Endothelial cell of umbilical vein (primary cell): ENCODE data around the gene MYOZ3. TPM values are rescaled to one million over a fixed set of nuclear protein-coding genes. Genes with fewer than 3 reads are reported as not detected.

Source experiments
- BruUV-seq: library from RNA; stranded (reverse); fragments of 400-500 nt; replicated peaks from 2 replicates; lab custom pipeline; 2021; lab: Mats Ljungman, UMichigan
- CTCF ChIA-PET: fragments of 300-600, 350-600 bp; sonication (Branson Sonifier 250); formaldehyde crosslinking; loops from one replicate; lab custom pipeline; 2021; ENCODE audit warnings: antibody characterized with exemption, inconsistent platforms; lab: Charles Lee
- POLR2A ChIA-PET: fragments of 300-600, 350-600 bp; sonication (Branson Sonifier 250); formaldehyde crosslinking; loops from one replicate; lab custom pipeline; 2021; ENCODE audit warnings: antibody characterized with exemption, inconsistent platforms; lab: Charles Lee
- DNase-seq: peaks from one replicate; pipeline ENCODE4 v3.0.0-alpha.2; 2011; ENCODE audit warnings: low read depth, low spot score
- FAIRE-seq: peaks from 2 replicates; lab custom pipeline; 2011; peaks lifted over from hg19 to GRCh38; lab: Jason Lieb, UNC
- H2AFZ ChIP-seq: 2 replicates; pipeline ENCODE4 v1.6.0; 2012; ENCODE audit warnings: low read depth, low read length, control low read depth, inconsistent platforms
- H3K27ac ChIP-seq: 2 replicates; pipeline ENCODE4 v1.5.1; 2011; ENCODE audit warnings: low read depth, mild to moderate bottlenecking, control low read depth, low read length, moderate library complexity; ENCODE audit not compliant: insufficient read depth
- H3K27me3 ChIP-seq, 2 experiments: 2 replicates each; pipeline versions ENCODE4 v1.6.0 to v1.6.1; 2011; ENCODE audit warnings: low read length in 2 of 2, mixed read lengths in 1 of 2; ENCODE audit not compliant: control insufficient read depth in 2 of 2, insufficient read depth in 2 of 2
- H3K36me3 ChIP-seq, 2 experiments: 2 replicates in 1 of 2; 3 replicates in 1 of 2; pipeline ENCODE4 v1.5.1; 2011; ENCODE audit warnings: low read length in 2 of 2, mild to moderate bottlenecking in 1 of 2, moderate library complexity in 1 of 2; ENCODE audit not compliant: control insufficient read depth in 2 of 2, insufficient read depth in 2 of 2; ENCODE audit errors: extremely low read depth in 1 of 2
- H3K4me1 ChIP-seq: 3 replicates; pipeline ENCODE4 v1.5.1; 2011; ENCODE audit warnings: mild to moderate bottlenecking, low read length; ENCODE audit not compliant: control insufficient read depth, insufficient read depth; ENCODE audit errors: extremely low read depth
- H3K4me2 ChIP-seq: 2 replicates; pipeline ENCODE4 v1.6.1; 2011; ENCODE audit warnings: low read length, control low read depth, mixed read lengths; ENCODE audit not compliant: insufficient read depth
- H3K4me3 ChIP-seq, 3 experiments: fragments of 200-600 bp in 1 of 3; sonication (generic), shearing (Covaris generic) in 1 of 3; replicated peaks in 1 of 3; 2 replicates each; pipeline ENCODE4 v1.5.1; 2011 to 2016; ENCODE audit warnings: control low read depth in 3 of 3, low read length in 3 of 3, mild to moderate bottlenecking in 2 of 3, inconsistent platforms in 1 of 3, low read depth in 1 of 3, moderate library complexity in 1 of 3; ENCODE audit not compliant: insufficient read depth in 1 of 3
- H3K79me2 ChIP-seq: 2 replicates; pipeline ENCODE4 v1.6.0; 2012; ENCODE audit warnings: low read length, inconsistent platforms; ENCODE audit not compliant: control insufficient read depth, insufficient read depth
- H3K9ac ChIP-seq: replicated peaks from 2 replicates; pipeline ENCODE3; 2011; ENCODE audit warnings: low read length, control low read depth; ENCODE audit not compliant: insufficient read depth; ENCODE audit errors: extremely low read depth
- H3K9me1 ChIP-seq: replicated peaks from 3 replicates; pipeline ENCODE4 v1.6.0; 2011; ENCODE audit warnings: mild to moderate bottlenecking, low read length; ENCODE audit not compliant: control insufficient read depth, insufficient read depth; ENCODE audit errors: extremely low read depth
- H3K9me3 ChIP-seq: replicated peaks from 2 replicates; pipeline ENCODE4 v1.5.1; 2012; ENCODE audit warnings: low read length, inconsistent platforms; ENCODE audit not compliant: control insufficient read depth, insufficient read depth
- H4K20me1 ChIP-seq: replicated peaks from 2 replicates; pipeline ENCODE3; 2011; ENCODE audit warnings: mild to moderate bottlenecking, low read length; ENCODE audit not compliant: control insufficient read depth, insufficient read depth; ENCODE audit errors: extremely low read depth
- CTCF ChIP-seq, 2 donors: IDR thresholded peaks; 1 replicate in 1 of 2; 2 replicates in 1 of 2; pipeline ENCODE4 v1.5.1; 2011; ENCODE audit warnings: low read length in 2 of 2, mild to moderate bottlenecking in 2 of 2, moderate library complexity in 2 of 2, control low read depth in 1 of 2, inconsistent platforms in 1 of 2, low read depth in 1 of 2; ENCODE audit not compliant: insufficient read depth in 1 of 2; ENCODE audit errors: extremely low read depth in 1 of 2
- EZH2 ChIP-seq: IDR thresholded peaks from 2 replicates; pipeline ENCODE4 v1.6.1; 2012; ENCODE audit warnings: borderline replicate concordance, low read depth, mild to moderate bottlenecking, moderate library complexity, low read length, inconsistent platforms; ENCODE audit not compliant: severe bottlenecking
- FOS ChIP-seq: IDR thresholded peaks from 2 replicates; pipeline ENCODE4 v1.6.1; 2011; ENCODE audit warnings: mild to moderate bottlenecking, low read length, moderate library complexity, borderline replicate concordance; ENCODE audit not compliant: insufficient read depth
- GATA2 ChIP-seq: IDR thresholded peaks from 2 replicates; pipeline ENCODE4 v1.7.0; 2011; ENCODE audit warnings: low read depth, mild to moderate bottlenecking, moderate library complexity, mixed read lengths, low read length; ENCODE audit not compliant: insufficient read length, insufficient read depth
- JUN ChIP-seq: IDR thresholded peaks from 2 replicates; pipeline ENCODE4 v1.6.1; 2011; ENCODE audit warnings: borderline replicate concordance, low read depth; ENCODE audit not compliant: insufficient read length, insufficient read depth
- MAX ChIP-seq: IDR thresholded peaks from 2 replicates; pipeline ENCODE4 v1.6.1; 2011; ENCODE audit not compliant: insufficient read depth, insufficient read length
- MYC ChIP-seq: IDR thresholded peaks from one replicate; pipeline ENCODE4 v1.6.1; 2011; ENCODE audit warnings: mild to moderate bottlenecking, low read depth, low read length
- POLR2A ChIP-seq: IDR thresholded peaks from 2 replicates; pipeline ENCODE4 v1.6.1; 2012; ENCODE audit warnings: low read depth, mild to moderate bottlenecking, control low read depth, low read length
- POLR2AphosphoS5 ChIP-seq: IDR thresholded peaks from 2 replicates; pipeline ENCODE4 v1.6.1; 2012; ENCODE audit warnings: low read depth, mild to moderate bottlenecking, control low read depth, low read length, moderate library complexity; ENCODE audit not compliant: insufficient read depth
- dilution Hi-C: fragments of 300-500 bp; cut with MboI; formaldehyde crosslinking; loops from one replicate; pipeline ENCODE4 v1.15.0; 2019; ENCODE audit warnings: low sequenced_read_pairs; ENCODE audit not compliant: extremely low pct_ligation_motif_present
- intact Hi-C: fragments of 100-400 bp; cut with micrococcal nuclease; formaldehyde crosslinking; loops from one replicate; pipeline ENCODE4 v1.10.0; 2022
- polyA plus RNA-seq, 4 experiments: library from polyadenylated mRNA; depleted of rRNA in 3 of 4; stranded (reverse) in 3 of 4; unstranded in 1 of 4; fragments of >200 nt; gene quantifications; 2 replicates each; pipeline versions ENCODE4 v1.2.1 to v1.2.3, GENCODE V29; 2011 to 2012; ENCODE audit warnings: missing spikeins in 1 of 4
- total RNA-seq: library from RNA; stranded (reverse); gene quantifications from 2 replicates; pipeline ENCODE4 v1.2.3, GENCODE V29; 2021

Gene MYOZ3
- total and polyA plus RNA-seq, 2 donors (not counting 3 experiments of a cell fraction or from before 2014, with no cell fraction given): 0.43 to 1.1 TPM

- Histone ChIP-seq H3K9me3 (no peaks in the 10 kb centered on the region), H3K36me3 (no peaks in the 10 kb centered on the region), H3K79me2 (no peaks in the 10 kb centered on the region), H3K4me2 (no peak overlapping the region), H2AFZ (no peak overlapping the region), H3K4me3 (no peak overlapping the region), H3K4me1 (peaks cover 26% of the 10 kb centered on the region), H4K20me1 (no peaks in the 10 kb centered on the region), H3K9ac (no peak overlapping the region), H3K27ac (no peak overlapping the region), H3K27me3 (no peaks in the 10 kb centered on the region), H3K9me1 (no peaks in the 10 kb centered on the region)
- CTCF ChIA-PET: interaction anchor here (1.0 to 2.6 kb wide), 5 partner anchors 15 to 73 kb away, joined by 3 to 9 read pairs (median 4); no protein-coding TSS in a partner anchor
- TF ChIP-seq MAX (no peak), FOS (no peak), JUN (no peak), CTCF (IDR thresholded peaks at IDR 0.05; ENCODE audit: extremely low read depth in 1 of 2, insufficient read depth in 1 of 2, low read depth in 1 of 2, low read length in 2 of 2) (no peak), GATA2 (no peak), MYC (no peak), POLR2A (no peak), EZH2 (no peak), POLR2AphosphoS5 (no peak)
- dilution Hi-C loops: no loop called here
- intact Hi-C loops: loop anchor here (2.0 kb wide), 1 partner anchor 17 kb away; no protein-coding TSS in a partner anchor
- POLR2A ChIA-PET: interaction anchor here (0.7 kb wide), 1 partner anchor 166 kb away, joined by 5 read pairs; no protein-coding TSS in a partner anchor
- DNase-seq (no peak), FAIRE-seq (no peak)
- BruUV-seq: no TSS peak
Measured at GRCh38 chr5:150618163-150618562, 42.9 kb upstream of the MYOZ3 start.
